K562 (cell line): ENCODE data around the gene MARCHF7. TPM values are rescaled to one million over a fixed set of nuclear protein-coding genes. Genes with fewer than 3 reads are reported as not detected.

ENCODE experiments used
- DNMT1 ChIP-seq: fragments of 450-650 bp; IDR thresholded peaks from 2 replicates; pipeline ENCODE4 v1.6.1; 2016; ENCODE audit warnings: antibody characterized with exemption, mild to moderate bottlenecking
- FOXA1 ChIP-seq: fragments of 450-650 bp; IDR thresholded peaks from 2 replicates; pipeline ENCODE4 v1.6.1; 2016; ENCODE audit warnings: mild to moderate bottlenecking, borderline replicate concordance
- HNRNPL ChIP-seq: fragments of 200-400 bp; formaldehyde crosslinking; IDR thresholded peaks from 2 replicates; pipeline ENCODE4 v1.6.1; 2017; ENCODE audit warnings: low read depth, mild to moderate bottlenecking, low read length
- RREB1 ChIP-seq: fragments of 250-450 bp; sonication (Bioruptor Pico); IDR thresholded peaks from 2 replicates; pipeline ENCODE4 v1.4.0; 2020
- TEAD4 ChIP-seq, 2 experiments: sonication (generic) in 1 of 2; formaldehyde crosslinking in 1 of 2; IDR thresholded peaks; 2 replicates each; pipeline versions ENCODE4 v1.6.1 to v1.8.0; 2012 to 2022; ENCODE audit warnings: borderline replicate concordance in 1 of 2, inconsistent platforms in 1 of 2, low read length in 1 of 2, mild to moderate bottlenecking in 1 of 2, missing genetic modification reagents in 1 of 2
- ZNF395 ChIP-seq: fragments of 200-800 bp; sonication (Bioruptor generic); IDR thresholded peaks from 2 replicates; pipeline ENCODE4 v1.6.1; 2017; ENCODE audit warnings: missing genetic modification characterization, missing compliant biosample characterization
- ZNF589 ChIP-seq: fragments of 200-800 bp; sonication (Bioruptor generic); IDR thresholded peaks from 2 replicates; pipeline ENCODE4 v1.6.1; 2016; ENCODE audit warnings: low read depth, missing genetic modification characterization, missing compliant biosample characterization
- polyA plus RNA-seq, 8 experiments: library from polyadenylated mRNA; depleted of rRNA in 4 of 8; stranded (reverse) in 5 of 8; unstranded in 3 of 8; fragments of >200 nt; fragmentation: Nextera tagmentation in 2 of 8; fragmentation: Illumina TruSeq in 1 of 8; extraction: Ambion mirVana in 2 of 8; extraction: Trizol in 1 of 8; gene quantifications; 2 replicates each; pipeline versions ENCODE4 v1.2.1 to v1.2.3, GENCODE V29; 2011 to 2014; ENCODE audit warnings: inconsistent platforms in 1 of 8, missing spikeins in 1 of 8
- total RNA-seq, 7 experiments: library from RNA; depleted of rRNA in 6 of 7; stranded (reverse); fragments of >200 nt in 6 of 7; fragmentation: Illumina TruSeq in 2 of 7; extraction: Trizol in 2 of 7; gene quantifications; 2 replicates each; pipeline versions ENCODE4 v1.2.1 to v1.2.3, GENCODE V29; 2011 to 2021; ENCODE audit warnings: low replicate concordance in 1 of 7
- TF ChIP-seq, protein P1 (sequence below): sonication (generic); formaldehyde crosslinking; IDR thresholded peaks from 2 replicates; pipeline ENCODE4 v1.5.0; 2020; ENCODE audit warnings: missing genetic modification reagents
- TF ChIP-seq, protein P2 (sequence below): sonication (generic); formaldehyde crosslinking; IDR thresholded peaks from 2 replicates; pipeline ENCODE4 v1.8.0; 2022; ENCODE audit warnings: missing genetic modification reagents, mild to moderate bottlenecking, moderate library complexity, borderline replicate concordance
- TF ChIP-seq, protein P3 (sequence below): IDR thresholded peaks from 2 replicates; pipeline ENCODE4 v1.6.1; 2011; ENCODE audit warnings: borderline replicate concordance, low read depth, mild to moderate bottlenecking, moderate library complexity, low read length; ENCODE audit not compliant: insufficient read depth, poor library complexity, severe bottlenecking
- TF ChIP-seq, protein P4 (sequence below): fragments of 250-450 bp; sonication (Bioruptor Pico); IDR thresholded peaks from 2 replicates; pipeline ENCODE4 v1.4.0; 2020; ENCODE audit warnings: mild to moderate bottlenecking, moderate library complexity

Gene MARCHF7
- total and polyA plus RNA-seq, 9 of the 15 experiments (the other 6 are each of a cell fraction or from before 2014, with no cell fraction given) = 58.2 to 137 (median 86.7) TPM

- TF ChIP-seq RREB1 (0 out of 2 replicates have a peak, but pooled peaks have one; percentile 47), ZNF589 (CRISPR knock-in tag) (peak; percentile 68; the same call in 1 of the 2 replicates), DNMT1 (0 out of 2 replicates have a peak, but pooled peaks have one; percentile 37), FOXA1 (no peak), ZNF395 (CRISPR knock-in tag) (no peak), TEAD4 (IDR thresholded peaks at IDR 0.05; ENCODE audit: low read length) (peak; percentile 6; the same call in 1 of the 2 replicates), TEAD4 (CRISPR knock-in tag; IDR thresholded peaks at IDR 0.05; ENCODE audit: borderline replicate concordance) (peak; percentile 92), HNRNPL (peak; percentile 97)
- TF ChIP-seq, protein P1, sequence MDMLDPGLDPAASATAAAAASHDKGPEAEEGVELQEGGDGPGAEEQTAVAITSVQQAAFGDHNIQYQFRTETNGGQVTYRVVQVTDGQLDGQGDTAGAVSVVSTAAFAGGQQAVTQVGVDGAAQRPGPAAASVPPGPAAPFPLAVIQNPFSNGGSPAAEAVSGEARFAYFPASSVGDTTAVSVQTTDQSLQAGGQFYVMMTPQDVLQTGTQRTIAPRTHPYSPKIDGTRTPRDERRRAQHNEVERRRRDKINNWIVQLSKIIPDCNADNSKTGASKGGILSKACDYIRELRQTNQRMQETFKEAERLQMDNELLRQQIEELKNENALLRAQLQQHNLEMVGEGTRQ (CRISPR knock-in tag) = no peak
- TF ChIP-seq, protein P2, sequence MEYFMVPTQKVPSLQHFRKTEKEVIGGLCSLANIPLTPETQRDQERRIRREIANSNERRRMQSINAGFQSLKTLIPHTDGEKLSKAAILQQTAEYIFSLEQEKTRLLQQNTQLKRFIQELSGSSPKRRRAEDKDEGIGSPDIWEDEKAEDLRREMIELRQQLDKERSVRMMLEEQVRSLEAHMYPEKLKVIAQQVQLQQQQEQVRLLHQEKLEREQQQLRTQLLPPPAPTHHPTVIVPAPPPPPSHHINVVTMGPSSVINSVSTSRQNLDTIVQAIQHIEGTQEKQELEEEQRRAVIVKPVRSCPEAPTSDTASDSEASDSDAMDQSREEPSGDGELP (CRISPR knock-in tag) = peak; percentile 93
- TF ChIP-seq, protein P3, sequence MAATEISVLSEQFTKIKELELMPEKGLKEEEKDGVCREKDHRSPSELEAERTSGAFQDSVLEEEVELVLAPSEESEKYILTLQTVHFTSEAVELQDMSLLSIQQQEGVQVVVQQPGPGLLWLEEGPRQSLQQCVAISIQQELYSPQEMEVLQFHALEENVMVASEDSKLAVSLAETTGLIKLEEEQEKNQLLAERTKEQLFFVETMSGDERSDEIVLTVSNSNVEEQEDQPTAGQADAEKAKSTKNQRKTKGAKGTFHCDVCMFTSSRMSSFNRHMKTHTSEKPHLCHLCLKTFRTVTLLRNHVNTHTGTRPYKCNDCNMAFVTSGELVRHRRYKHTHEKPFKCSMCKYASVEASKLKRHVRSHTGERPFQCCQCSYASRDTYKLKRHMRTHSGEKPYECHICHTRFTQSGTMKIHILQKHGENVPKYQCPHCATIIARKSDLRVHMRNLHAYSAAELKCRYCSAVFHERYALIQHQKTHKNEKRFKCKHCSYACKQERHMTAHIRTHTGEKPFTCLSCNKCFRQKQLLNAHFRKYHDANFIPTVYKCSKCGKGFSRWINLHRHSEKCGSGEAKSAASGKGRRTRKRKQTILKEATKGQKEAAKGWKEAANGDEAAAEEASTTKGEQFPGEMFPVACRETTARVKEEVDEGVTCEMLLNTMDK = no peak
- TF ChIP-seq, protein P4, sequence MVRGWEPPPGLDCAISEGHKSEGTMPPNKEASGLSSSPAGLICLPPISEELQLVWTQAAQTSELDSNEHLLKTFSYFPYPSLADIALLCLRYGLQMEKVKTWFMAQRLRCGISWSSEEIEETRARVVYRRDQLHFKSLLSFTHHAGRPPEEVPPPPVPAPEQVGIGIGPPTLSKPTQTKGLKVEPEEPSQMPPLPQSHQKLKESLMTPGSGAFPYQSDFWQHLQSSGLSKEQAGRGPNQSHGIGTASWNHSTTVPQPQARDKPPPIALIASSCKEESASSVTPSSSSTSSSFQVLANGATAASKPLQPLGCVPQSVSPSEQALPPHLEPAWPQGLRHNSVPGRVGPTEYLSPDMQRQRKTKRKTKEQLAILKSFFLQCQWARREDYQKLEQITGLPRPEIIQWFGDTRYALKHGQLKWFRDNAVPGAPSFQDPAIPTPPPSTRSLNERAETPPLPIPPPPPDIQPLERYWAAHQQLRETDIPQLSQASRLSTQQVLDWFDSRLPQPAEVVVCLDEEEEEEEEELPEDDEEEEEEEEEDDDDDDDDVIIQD = no peak
These were observed at the start of gene MARCHF7 (continued) for GRCh38 chr2:159712143-159712928.
